Type B pancreatic cell (in vitro differentiated cells): ENCODE measurements around the gene ATAD2B. TPM values are rescaled to one million over a fixed set of nuclear protein-coding genes. Genes with fewer than 3 reads are reported as not detected.

Experiments
- DNase-seq: peaks from one replicate; pipeline ENCODE4 v3.0.0; 2021; ENCODE audit warnings: mixed read lengths; ENCODE audit not compliant: unreplicated experiment; ENCODE audit errors: extremely low spot score
- H3K27ac Mint-ChIP-seq: 2 replicates; pipeline ENCODE4 v1.8.0; 2021; ENCODE audit warnings: mild to moderate bottlenecking, mixed read lengths
- H3K27me3 Mint-ChIP-seq: 2 replicates; pipeline ENCODE4 v1.8.0; 2021; ENCODE audit warnings: mixed read lengths
- H3K36me3 Mint-ChIP-seq: 2 replicates; pipeline ENCODE4 v1.8.0; 2021; ENCODE audit warnings: mixed read lengths
- H3K4me1 Mint-ChIP-seq: one replicate; pipeline ENCODE4 v1.8.0; 2021; ENCODE audit warnings: mixed read lengths; ENCODE audit not compliant: unreplicated experiment
- H3K4me3 Mint-ChIP-seq: 2 replicates; pipeline ENCODE4 v1.8.0; 2021; ENCODE audit warnings: mild to moderate bottlenecking, mixed read lengths
- H3K9me3 Mint-ChIP-seq: 2 replicates; pipeline ENCODE4 v1.8.0; 2021; ENCODE audit warnings: mixed read lengths
- CTCF ChIP-seq: fragments of 200-600 bp; sonication (generic); conservative IDR thresholded peaks from 2 replicates; pipeline ENCODE4 v1.5.0; 2021; ENCODE audit warnings: antibody characterized with exemption, mild to moderate bottlenecking
- total RNA-seq: library from RNA; stranded (reverse); gene quantifications from 2 replicates; pipeline ENCODE4 v1.2.1, GENCODE V29; 2021; ENCODE audit warnings: low replicate concordance

The ATAD2B gene
- total RNA-seq, 1 donor from 2014 or later: 25.7 TPM

- no peak for TF ChIP-seq CTCF
- no peaks in the 10 kb centered on the region for H3K27me3 Mint-ChIP-seq
- no peaks in the 10 kb centered on the region for H3K4me1 Mint-ChIP-seq
- no peak overlapping the region for H3K4me3 Mint-ChIP-seq
- DNase-seq: no peak
- H3K9me3 Mint-ChIP-seq: no peaks in the 10 kb centered on the region
- no peak overlapping the region for H3K27ac Mint-ChIP-seq
- H3K36me3 Mint-ChIP-seq: peaks cover 17% of the 10 kb centered on the region
Observed at GRCh38 chr2:23859983-23860382, 66.9 kb downstream of the ATAD2B start.

- Mint-ChIP-seq H3K4me3 (no peak overlapping the region), H3K4me1 (no peaks in the 10 kb centered on the region), H3K27me3 (no peaks in the 10 kb centered on the region), H3K36me3 (peaks cover 15% of the 10 kb centered on the region), H3K27ac (no peak overlapping the region), H3K9me3 (no peaks in the 10 kb centered on the region)
- TF ChIP-seq CTCF: no peak
- DNase-seq: no peak
Observed at GRCh38 chr2:23859234-23859633, 67.7 kb downstream of the ATAD2B start.

GRCh38 chr2:23850564-23851256 is 76.2 kb downstream of the ATAD2B start:
- no peak for DNase-seq
- no peak overlapping the region for H3K27ac Mint-ChIP-seq
- no peak overlapping the region for H3K4me3 Mint-ChIP-seq
- H3K4me1 Mint-ChIP-seq: no peaks in the 10 kb centered on the region
- TF ChIP-seq CTCF: no peak
- H3K9me3 Mint-ChIP-seq: no peaks in the 10 kb centered on the region
- H3K36me3 Mint-ChIP-seq: peaks cover 13% of the 10 kb centered on the region
- no peaks in the 10 kb centered on the region for H3K27me3 Mint-ChIP-seq

- H3K36me3 Mint-ChIP-seq: peaks cover 35% of the 10 kb centered on the region
- DNase-seq: no peak
- no peak overlapping the region for H3K27ac Mint-ChIP-seq
- no peaks in the 10 kb centered on the region for H3K4me1 Mint-ChIP-seq
- peaks cover 12% of the 10 kb centered on the region for H3K9me3 Mint-ChIP-seq
- TF ChIP-seq CTCF: no peak
- no peaks in the 10 kb centered on the region for H3K27me3 Mint-ChIP-seq
- no peak overlapping the region for H3K4me3 Mint-ChIP-seq
Observed at GRCh38 chr2:23844905-23845304, 82.0 kb downstream of the ATAD2B start.

GRCh38 chr2:23843051-23843976 is 83.6 kb downstream of the ATAD2B start:
- H3K27ac Mint-ChIP-seq: no peak overlapping the region
- no peak for DNase-seq

More at GRCh38 chr2:23843051-23843976, 83.6 kb downstream of the ATAD2B start:
- Mint-ChIP-seq H3K4me1 (no peaks in the 10 kb centered on the region), H3K4me3 (no peak overlapping the region), H3K36me3 (peaks cover 35% of the 10 kb centered on the region), H3K9me3 (peaks cover 12% of the 10 kb centered on the region), H3K27me3 (no peaks in the 10 kb centered on the region)
- TF ChIP-seq CTCF: no peak
